ENCODE data around the gene GET3. TPM values are rescaled to one million over a fixed set of nuclear protein-coding genes. Genes with fewer than 3 reads are reported as not detected.

GET3 gene
- total and polyA plus RNA-seq, 9 donors: 37.6 to 58.7 (median 51.5) TPM

DNA sequence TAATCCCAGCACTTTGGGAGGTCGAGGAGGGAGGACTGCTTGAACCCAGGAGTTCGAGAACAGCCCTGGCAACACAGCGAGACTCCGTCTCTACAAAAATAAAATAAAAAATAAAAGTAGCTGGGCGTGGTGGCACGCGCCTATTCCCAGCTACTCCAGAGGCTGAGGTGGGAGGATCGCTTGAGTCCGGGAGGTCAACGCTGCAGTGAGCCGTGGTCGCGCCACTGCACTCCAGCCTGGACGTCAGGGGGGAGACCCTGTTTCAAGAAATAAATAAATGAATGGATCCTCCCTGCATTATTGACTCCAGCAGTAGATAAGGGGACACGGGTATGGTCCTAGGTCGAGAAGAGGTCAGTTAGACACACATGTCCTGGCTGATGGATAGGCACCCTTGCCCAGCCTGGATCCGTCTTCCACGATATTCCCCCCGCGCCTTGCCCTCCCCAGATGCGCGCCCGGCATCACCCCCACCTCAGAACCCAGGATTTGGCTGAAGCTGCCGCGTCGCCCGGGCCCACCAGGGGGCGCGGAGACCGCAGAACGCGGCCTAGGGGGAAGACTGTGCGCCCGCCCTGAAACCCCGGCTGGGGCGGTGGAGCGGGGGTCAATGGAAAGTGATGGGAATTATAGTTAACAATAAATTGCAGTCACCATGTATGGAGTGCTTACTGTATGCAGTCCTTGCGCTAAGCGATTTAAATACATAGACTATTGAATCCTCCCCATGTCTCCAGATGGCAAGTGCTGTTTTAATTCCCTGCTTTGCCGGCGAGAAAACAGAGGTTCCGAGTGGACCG lies 40.1 kb downstream of the GET3 start:
- peak; percentile 90 for DNase-seq
- Histone ChIP-seq H3K27ac (ENCODE audit: low read length) (peak overlapping the region; percentile 99), H3K9me3 (replicated peaks; ENCODE audit: control insufficient read depth, low read depth, low read length) (no peaks in the 10 kb centered on the region), H3K4me1 (ENCODE audit: control insufficient read depth, insufficient read depth, low read length) (peaks cover 54% of the 10 kb centered on the region), H3K4me3 (ENCODE audit: low read length) (peak overlapping the region; percentile 70), H3K27me3 (ENCODE audit: control insufficient read depth, insufficient read depth, low read length) (no peaks in the 10 kb centered on the region), H3K36me3 (ENCODE audit: control insufficient read depth, insufficient read depth, low read length) (peaks cover 3% of the 10 kb centered on the region)
- WGBS (ENCODE audit: insufficient coverage): 7% methylated on average over 29 of the region's 43 CpGs

DNA sequence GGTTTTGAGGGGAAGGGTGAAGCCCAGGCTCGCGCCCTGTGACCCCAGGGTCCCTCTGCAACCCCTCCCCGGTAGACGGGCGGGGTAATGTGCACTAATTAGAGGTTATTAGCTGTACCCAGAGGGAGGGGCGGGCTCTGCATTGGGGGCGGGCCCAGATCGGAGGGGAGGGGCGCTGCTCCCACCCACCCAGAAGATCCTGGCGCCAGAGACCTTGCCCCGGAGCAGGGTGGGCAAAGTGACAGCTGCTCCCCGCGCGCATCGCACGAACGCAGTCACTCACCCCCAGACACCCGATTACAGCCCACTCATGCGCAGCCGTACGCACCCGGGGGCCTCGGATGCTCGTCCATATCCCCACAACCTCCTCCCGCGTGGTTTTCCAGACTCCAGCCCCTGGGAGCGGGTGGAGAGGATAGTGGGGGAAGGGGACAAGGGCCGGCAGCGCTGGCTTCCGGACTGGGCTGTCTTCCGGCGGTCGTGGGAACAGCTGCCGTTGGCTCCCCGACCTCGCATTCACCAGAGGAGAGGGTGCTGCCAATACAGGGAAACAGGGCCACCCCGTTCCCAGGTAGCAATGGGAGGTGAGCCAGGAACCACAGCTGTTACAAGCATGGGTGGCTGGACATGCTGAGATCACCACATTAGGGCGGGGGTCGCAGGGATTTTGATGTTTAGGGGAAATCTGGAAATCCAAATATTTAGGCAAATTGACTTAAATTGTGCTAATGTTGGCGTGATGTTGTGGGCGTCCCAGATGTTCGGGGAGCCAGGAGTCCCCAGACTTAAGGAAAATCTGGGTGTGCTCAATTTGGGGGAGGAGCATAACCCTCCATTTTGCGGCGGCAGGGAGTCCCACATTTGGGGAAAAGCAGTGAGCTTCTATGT lies 41.0 kb downstream of the GET3 start:
- Histone ChIP-seq H3K27ac (ENCODE audit: low read length) (peak overlapping the region; percentile 99), H3K36me3 (ENCODE audit: control insufficient read depth, insufficient read depth, low read length) (peaks cover 3% of the 10 kb centered on the region), H3K27me3 (ENCODE audit: control insufficient read depth, insufficient read depth, low read length) (no peaks in the 10 kb centered on the region), H3K9me3 (replicated peaks; ENCODE audit: control insufficient read depth, low read depth, low read length) (no peaks in the 10 kb centered on the region), H3K4me1 (ENCODE audit: control insufficient read depth, insufficient read depth, low read length) (peaks cover 56% of the 10 kb centered on the region), H3K4me3 (ENCODE audit: low read length) (peak overlapping the region; percentile 70)
- DNase-seq: peak; percentile 92
- WGBS (ENCODE audit: insufficient coverage): 0% methylated on average over 19 of the region's 44 CpGs

DNA sequence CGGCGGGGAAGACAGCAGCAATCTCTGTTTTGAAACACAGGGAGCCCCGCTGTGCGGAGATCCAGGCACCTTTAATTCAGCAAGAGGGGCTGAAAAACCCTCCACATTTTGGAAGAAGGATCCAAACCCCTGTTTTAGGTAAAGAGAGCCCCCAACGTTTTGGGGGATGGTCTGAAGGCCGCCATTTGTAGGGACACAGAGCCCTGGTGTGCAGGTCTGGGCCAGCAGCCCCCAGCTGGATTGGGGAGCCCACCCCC lies 41.5 kb downstream of the GET3 start:
- Histone ChIP-seq H3K9me3 (replicated peaks; ENCODE audit: control insufficient read depth, low read depth, low read length) (no peaks in the 10 kb centered on the region), H3K27ac (ENCODE audit: low read length) (peak overlapping the region; percentile 99), H3K4me1 (ENCODE audit: control insufficient read depth, insufficient read depth, low read length) (peaks cover 59% of the 10 kb centered on the region), H3K4me3 (ENCODE audit: low read length) (peak overlapping the region; percentile 70), H3K36me3 (ENCODE audit: control insufficient read depth, insufficient read depth, low read length) (no peaks in the 10 kb centered on the region), H3K27me3 (ENCODE audit: control insufficient read depth, insufficient read depth, low read length) (no peaks in the 10 kb centered on the region)
- 3% methylated on average over 5 of the region's 6 CpGs for WGBS (ENCODE audit: insufficient coverage)
- no peak for DNase-seq

DNA sequence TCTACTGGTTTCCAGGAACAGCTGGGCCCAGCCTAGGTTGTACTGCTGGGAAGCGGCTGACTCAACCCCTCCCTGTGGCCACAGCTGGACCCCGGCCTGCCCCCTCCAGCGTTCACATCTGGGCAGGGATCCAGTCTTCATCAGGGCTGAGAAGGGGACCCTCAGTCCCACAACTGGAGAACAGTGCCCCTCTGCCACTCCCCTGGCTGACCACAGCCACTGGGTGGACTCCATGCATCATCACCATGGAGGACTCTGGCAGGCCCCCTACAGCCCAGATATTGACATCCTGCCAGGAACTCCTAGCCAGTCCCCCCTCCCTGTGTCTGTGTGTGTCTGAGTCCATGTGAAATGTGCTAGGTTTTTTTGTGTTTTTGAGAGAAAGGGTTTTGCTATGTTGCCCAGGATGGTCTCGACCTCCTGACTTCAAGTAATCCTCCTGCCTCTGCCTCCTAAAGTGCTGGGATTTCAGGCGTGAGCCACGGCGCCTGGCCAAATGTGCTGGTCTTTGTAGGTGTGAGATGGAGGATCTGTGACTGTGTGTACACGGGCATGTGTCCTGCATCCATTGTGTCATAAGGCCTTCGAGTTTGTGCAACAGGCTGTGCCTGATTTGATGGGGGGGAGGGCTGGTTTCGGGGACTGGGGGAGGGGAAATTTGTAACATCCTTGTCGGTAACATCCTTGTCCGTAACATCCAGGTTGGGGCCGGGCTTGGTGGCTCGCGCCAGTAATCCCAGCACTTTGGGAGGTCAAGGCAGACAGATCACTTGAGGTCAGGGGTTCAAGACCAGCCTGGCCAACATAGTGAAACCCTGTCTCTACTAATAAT lies 42.1 kb downstream of the GET3 start:
- H3K4me3 ChIP-seq (ENCODE audit: low read length): peak overlapping the region; percentile 70
- DNase-seq: peak; percentile 91
- no peaks in the 10 kb centered on the region for H3K9me3 ChIP-seq (replicated peaks; ENCODE audit: control insufficient read depth, low read depth, low read length)
- no peaks in the 10 kb centered on the region for H3K27me3 ChIP-seq (ENCODE audit: control insufficient read depth, insufficient read depth, low read length)
- no peaks in the 10 kb centered on the region for H3K36me3 ChIP-seq (ENCODE audit: control insufficient read depth, insufficient read depth, low read length)
- H3K4me1 ChIP-seq (ENCODE audit: control insufficient read depth, insufficient read depth, low read length): peaks cover 64% of the 10 kb centered on the region
- H3K27ac ChIP-seq (ENCODE audit: low read length): peak overlapping the region; percentile 99
- WGBS (ENCODE audit: insufficient coverage): 20% methylated on average over 7 of the region's 15 CpGs

DNA sequence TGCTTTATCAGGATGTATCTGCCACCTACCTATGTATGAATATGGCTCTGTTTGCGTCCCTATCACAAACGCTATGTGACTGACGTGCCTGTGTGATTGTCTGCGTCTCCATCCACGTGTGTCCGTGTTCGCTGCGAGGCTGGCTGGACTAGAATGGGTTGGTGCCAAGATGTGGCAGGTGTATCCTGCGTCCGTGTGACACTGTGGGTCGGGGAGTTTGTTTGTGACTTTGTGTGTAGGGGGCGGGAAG lies 44.8 kb downstream of the GET3 start:
- peaks cover 81% of the 10 kb centered on the region for H3K4me1 ChIP-seq (ENCODE audit: control insufficient read depth, insufficient read depth, low read length)
- no peaks in the 10 kb centered on the region for H3K27me3 ChIP-seq (ENCODE audit: control insufficient read depth, insufficient read depth, low read length)
- no peaks in the 10 kb centered on the region for H3K9me3 ChIP-seq (replicated peaks; ENCODE audit: control insufficient read depth, low read depth, low read length)

DNA sequence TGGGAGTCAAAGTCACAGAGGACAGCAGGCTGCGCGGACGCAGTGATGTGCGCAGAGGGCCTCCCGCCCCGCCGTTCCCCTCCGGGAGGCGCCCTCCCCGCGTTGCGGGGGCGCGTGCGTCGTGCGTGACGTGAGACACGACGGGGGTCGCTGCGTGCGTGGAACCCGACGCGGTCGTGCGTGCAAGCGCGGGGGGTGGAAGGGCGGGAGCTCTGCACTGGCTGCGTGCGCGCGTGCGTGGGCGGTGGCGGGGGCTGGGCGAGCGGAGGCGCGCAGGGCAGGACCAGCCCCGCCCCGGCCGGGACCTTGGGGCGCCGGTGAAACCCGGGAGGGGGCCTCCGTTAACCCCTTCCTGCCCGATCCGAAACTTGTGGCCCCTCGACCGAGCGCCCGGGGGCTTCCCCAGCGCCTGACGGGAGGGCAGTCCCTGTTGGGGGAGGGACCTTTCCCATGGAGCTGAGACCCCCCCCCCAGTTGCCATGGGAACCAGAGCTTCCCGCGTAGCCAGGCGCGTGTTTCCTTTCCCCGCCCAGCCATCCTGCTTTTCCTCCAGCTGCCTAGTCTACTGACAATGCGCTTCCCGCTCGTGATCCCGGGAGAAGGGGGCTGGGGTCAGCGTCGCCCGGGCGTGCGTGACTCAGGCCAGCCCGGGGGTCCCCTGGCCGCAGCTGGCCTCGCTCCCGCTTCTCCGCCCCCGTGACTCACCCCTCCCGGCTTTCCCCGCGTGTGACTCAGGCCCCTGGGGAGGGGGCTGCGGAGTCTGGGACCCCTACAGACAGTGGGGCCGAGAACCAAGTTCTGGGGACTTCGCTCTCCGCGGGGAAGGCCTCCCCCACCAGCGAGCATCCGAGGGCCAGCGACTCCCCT lies 45.4 kb downstream of the GET3 start:
- Histone ChIP-seq H3K4me3 (ENCODE audit: low read length) (peak overlapping the region; percentile 56), H3K27me3 (ENCODE audit: control insufficient read depth, insufficient read depth, low read length) (no peaks in the 10 kb centered on the region), H3K4me1 (ENCODE audit: control insufficient read depth, insufficient read depth, low read length) (peaks cover 82% of the 10 kb centered on the region), H3K9me3 (replicated peaks; ENCODE audit: control insufficient read depth, low read depth, low read length) (no peaks in the 10 kb centered on the region), H3K27ac (ENCODE audit: low read length) (peak overlapping the region; percentile 90), H3K36me3 (ENCODE audit: control insufficient read depth, insufficient read depth, low read length) (no peaks in the 10 kb centered on the region)
- DNase-seq: peak; percentile 94
- WGBS (ENCODE audit: insufficient coverage): under 1% methylated on average over 74 of the region's 88 CpGs

More for the DNA sequence above, 44.8 kb downstream of the GET3 start:
- no peak for DNase-seq
- 0% methylated on average over 8 of the region's 12 CpGs for WGBS (ENCODE audit: insufficient coverage)
- Histone ChIP-seq H3K4me3 (ENCODE audit: low read length) (peak overlapping the region; percentile 56), H3K27ac (ENCODE audit: low read length) (peak overlapping the region; percentile 90), H3K36me3 (ENCODE audit: control insufficient read depth, insufficient read depth, low read length) (no peaks in the 10 kb centered on the region)

DNA sequence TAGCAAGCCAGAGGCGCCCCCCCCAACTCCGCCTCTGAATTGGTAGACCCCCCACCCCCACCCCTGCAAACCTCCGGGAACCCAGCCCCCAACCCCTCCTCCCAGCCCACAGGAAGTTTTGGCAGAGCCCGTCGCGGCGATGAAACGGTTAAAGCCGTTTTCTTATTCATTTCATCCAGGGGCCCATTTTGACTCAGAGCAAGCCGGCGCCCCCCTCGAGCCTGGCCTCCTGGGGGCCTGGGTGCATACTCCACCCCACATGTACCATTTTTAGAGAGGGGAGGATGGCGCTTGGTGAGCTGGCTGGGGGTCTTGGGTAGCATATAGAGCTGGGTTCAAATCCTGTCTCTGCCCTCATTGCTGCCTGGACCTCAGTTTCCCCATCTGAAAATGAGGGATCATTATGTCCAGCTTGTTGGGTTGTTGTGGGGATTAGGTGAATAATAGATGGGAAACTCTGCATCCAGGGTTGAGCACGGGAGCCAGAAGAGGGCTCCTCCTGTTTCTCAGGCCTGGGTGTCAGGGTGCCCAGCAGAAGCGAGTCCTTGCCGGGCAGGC lies 46.1 kb downstream of the GET3 start:
- Histone ChIP-seq H3K27ac (ENCODE audit: low read length) (peak overlapping the region; percentile 90), H3K4me1 (ENCODE audit: control insufficient read depth, insufficient read depth, low read length) (peaks cover 81% of the 10 kb centered on the region), H3K27me3 (ENCODE audit: control insufficient read depth, insufficient read depth, low read length) (no peaks in the 10 kb centered on the region), H3K36me3 (ENCODE audit: control insufficient read depth, insufficient read depth, low read length) (no peaks in the 10 kb centered on the region), H3K9me3 (replicated peaks; ENCODE audit: control insufficient read depth, low read depth, low read length) (no peaks in the 10 kb centered on the region), H3K4me3 (ENCODE audit: low read length) (peak overlapping the region; percentile 56)
- DNase-seq: no peak
- 20% methylated on average over 3 of the region's 16 CpGs for WGBS (ENCODE audit: insufficient coverage)

DNA sequence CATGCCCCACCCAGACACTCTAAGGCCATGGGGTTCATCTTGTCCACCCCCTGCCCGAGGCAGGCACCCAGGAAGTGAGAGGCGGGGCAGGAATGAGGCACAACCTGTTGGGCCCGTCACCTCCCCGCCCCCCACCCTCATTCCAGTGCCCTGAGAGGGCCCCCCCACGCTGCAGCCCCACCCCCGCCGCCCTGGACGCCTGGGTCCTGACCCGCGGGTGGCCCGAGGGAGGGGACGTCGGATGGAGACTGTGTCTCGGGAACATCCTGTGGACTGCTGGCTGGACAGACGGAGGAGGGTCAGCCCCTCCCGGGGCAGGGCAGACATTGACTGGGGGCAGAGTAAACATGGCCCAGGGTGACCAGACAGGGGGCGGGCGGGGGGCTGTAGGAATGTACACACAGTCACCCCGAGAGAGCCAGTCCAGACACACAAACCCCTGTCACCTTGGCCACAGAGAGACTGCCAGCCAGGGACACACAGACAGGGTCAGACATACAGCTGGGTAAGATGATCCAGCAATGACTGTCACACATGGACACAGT lies 46.6 kb downstream of the GET3 start:
- peaks cover 81% of the 10 kb centered on the region for H3K4me1 ChIP-seq (ENCODE audit: control insufficient read depth, insufficient read depth, low read length)
- no peak for DNase-seq
- no peak overlapping the region for H3K4me3 ChIP-seq (ENCODE audit: low read length)

DNA sequence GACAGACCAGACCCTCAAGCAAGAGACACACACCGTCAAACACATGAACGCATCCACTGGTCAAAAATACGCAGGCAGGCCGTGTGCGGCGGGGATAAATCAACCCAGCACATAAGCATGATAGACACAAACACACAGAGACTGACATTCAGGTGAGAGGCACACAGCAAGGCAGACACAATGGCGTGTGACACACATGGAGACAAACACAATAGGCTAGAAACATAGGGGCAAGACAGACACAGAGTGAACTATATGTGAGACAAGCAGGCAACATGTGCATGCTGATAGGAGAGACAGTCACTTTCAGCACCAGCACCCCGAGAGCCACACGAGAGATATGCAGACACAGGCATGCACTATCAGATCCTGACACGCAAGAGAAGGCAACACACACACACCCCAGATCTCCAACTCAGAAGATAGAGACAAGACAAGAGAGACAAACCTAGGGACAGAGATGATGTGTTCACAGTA lies 47.1 kb downstream of the GET3 start:
- WGBS (ENCODE audit: insufficient coverage): 60% methylated on average over 1 of the region's 10 CpGs
- Histone ChIP-seq H3K27ac (ENCODE audit: low read length) (peak overlapping the region; percentile 90), H3K36me3 (ENCODE audit: control insufficient read depth, insufficient read depth, low read length) (no peaks in the 10 kb centered on the region), H3K27me3 (ENCODE audit: control insufficient read depth, insufficient read depth, low read length) (no peaks in the 10 kb centered on the region), H3K4me3 (ENCODE audit: low read length) (no peak overlapping the region), H3K9me3 (replicated peaks; ENCODE audit: control insufficient read depth, low read depth, low read length) (no peaks in the 10 kb centered on the region), H3K4me1 (ENCODE audit: control insufficient read depth, insufficient read depth, low read length) (peaks cover 81% of the 10 kb centered on the region)
- no peak for DNase-seq

More for the DNA sequence above, 46.6 kb downstream of the GET3 start:
- peak overlapping the region; percentile 90 for H3K27ac ChIP-seq (ENCODE audit: low read length)
- no peaks in the 10 kb centered on the region for H3K36me3 ChIP-seq (ENCODE audit: control insufficient read depth, insufficient read depth, low read length)
- H3K27me3 ChIP-seq (ENCODE audit: control insufficient read depth, insufficient read depth, low read length): no peaks in the 10 kb centered on the region
- no peaks in the 10 kb centered on the region for H3K9me3 ChIP-seq (replicated peaks; ENCODE audit: control insufficient read depth, low read depth, low read length)
- 7% methylated on average over 10 of the region's 19 CpGs for whole genome bisulfite sequencing (ENCODE audit: insufficient coverage)
